ENCODE results near the gene INTS15. TPM values are rescaled to one million over a fixed set of nuclear protein-coding genes. Genes with fewer than 3 reads are reported as not detected.

Gene INTS15
- total and polyA plus RNA-seq, 7 experiments from 2014 or later: 29.7 to 69.1 (median 51.8) TPM

GRCh38 chr7:6637544-6638229 is 47.9 kb downstream of the INTS15 start:
- Histone ChIP-seq H3K27ac (ENCODE audit: low read depth, low read length) (peak overlapping the region; percentile 76), H3K4me3 (ENCODE audit: low read length) (peak overlapping the region; percentile 52), H3K36me3 (ENCODE audit: control insufficient read depth in 2 of 3, insufficient read depth in 3 of 3, low read length in 3 of 3) (peaks cover 0 to 35% (median 5%) of the 10 kb centered on the region in 3 experiments), H3K4me1 (ENCODE audit: control insufficient read depth in 2 of 2, insufficient read depth in 2 of 2, low read length in 2 of 2) (peaks cover 10 to 14% of the 10 kb centered on the region in 2 donors), H3K27me3 (ENCODE audit: control insufficient read depth in 2 of 2, insufficient read depth in 2 of 2, low read length in 2 of 2) (no peaks in the 10 kb centered on the region), H3K9me3 (ENCODE audit: control insufficient read depth in 2 of 3, low read length in 3 of 3) (no peaks in the 10 kb centered on the region)
- CTCF ChIA-PET: interaction anchor here (0.6 kb wide), 1 partner anchor 37 kb away, joined by 5 read pairs; no protein-coding TSS in a partner anchor
- POLR2A ChIA-PET: no interaction called here
- ATAC-seq: peak; percentile 73
- intact Hi-C loops (cut with micrococcal nuclease): loop anchor here (1.0 kb wide), 4 partner anchors 47 to 92 kb away; partner anchors contain the start of genes ZNF12 (in 2 of the 2) and INTS15 (in 1 of the 2)
- Mint-ChIP-seq H3K4me3 (peak overlapping the region; percentile 81 to 90 (median 87)), H3K36me3 (peaks cover 0 to 38% (median 18%) of the 10 kb centered on the region in 5 donors), H3K9me3 (peaks cover 0 to 4% (median 0%) of the 10 kb centered on the region in 11 donors), H3K27me3 (no peaks in the 10 kb centered on the region), H3K4me1 (peaks cover 24 to 32% (median 27%) of the 10 kb centered on the region in 7 donors), H3K27ac (peak overlapping the region; percentile 76 to 95 (median 87))
- DNase-seq: peak; percentile 23 to 72 (median 42)

GRCh38 chr7:6639032-6639431 is 49.2 kb downstream of the INTS15 start:
- no peaks in the 10 kb centered on the region for H3K27me3 ChIP-seq (ENCODE audit: control insufficient read depth in 2 of 2, insufficient read depth in 2 of 2, low read length in 2 of 2)
- DNase-seq (no peak), ATAC-seq (no peak)
- peaks cover 0 to 48% (median 12%) of the 10 kb centered on the region in 3 experiments for H3K36me3 ChIP-seq (ENCODE audit: control insufficient read depth in 2 of 3, insufficient read depth in 3 of 3, low read length in 3 of 3)
- H3K4me3 ChIP-seq (ENCODE audit: low read length): no peak overlapping the region
- peaks cover 10 to 14% of the 10 kb centered on the region in 2 donors for H3K4me1 ChIP-seq (ENCODE audit: control insufficient read depth in 2 of 2, insufficient read depth in 2 of 2, low read length in 2 of 2)
- H3K9me3 ChIP-seq (ENCODE audit: control insufficient read depth in 2 of 3, low read length in 3 of 3): no peaks in the 10 kb centered on the region
- Mint-ChIP-seq H3K27ac (peak overlapping the region; percentile 70 to 95 (median 85)), H3K36me3 (peaks cover 0 to 47% (median 18%) of the 10 kb centered on the region in 5 donors), H3K4me1 (peaks cover 24 to 32% (median 27%) of the 10 kb centered on the region in 7 donors), H3K4me3 (peak overlapping the region; percentile 81 to 90 (median 87)), H3K9me3 (peaks cover 0 to 2% (median 0%) of the 10 kb centered on the region in 11 donors), H3K27me3 (no peaks in the 10 kb centered on the region)
- intact Hi-C loops (cut with micrococcal nuclease): no loop called here
- no peak overlapping the region for H3K27ac ChIP-seq (ENCODE audit: low read depth, low read length)
- POLR2A ChIA-PET: interaction anchor here (0.5 kb wide), 1 partner anchor 546 kb away, joined by 3 read pairs; no protein-coding TSS in a partner anchor
- CTCF ChIA-PET: interaction anchor here (0.7 kb wide), 1 partner anchor 192 kb away, joined by 3 read pairs; no protein-coding TSS in a partner anchor

DNA sequence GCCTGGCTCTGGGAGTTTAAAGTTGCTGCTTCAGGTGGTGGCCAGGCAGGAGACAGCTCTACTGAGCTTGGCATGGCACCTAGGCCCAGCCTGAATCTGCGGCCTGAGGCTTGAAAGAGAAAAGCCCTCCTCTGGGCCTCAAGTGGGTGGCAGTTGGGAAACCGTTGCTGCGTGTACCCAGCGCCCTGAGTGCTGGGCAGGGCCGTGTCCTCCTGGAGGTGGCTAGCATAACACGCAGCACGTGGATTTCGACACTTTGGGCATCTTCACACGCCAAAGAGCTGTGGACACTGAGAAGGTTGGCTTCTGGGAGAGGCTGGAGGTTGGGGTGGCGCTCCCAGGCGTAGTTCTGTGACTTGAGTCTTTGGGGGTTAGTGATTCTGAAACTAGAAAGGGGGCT is 49.8 kb downstream of the INTS15 start:
- peaks cover 0 to 54% (median 15%) of the 10 kb centered on the region in 3 experiments for H3K36me3 ChIP-seq (ENCODE audit: control insufficient read depth in 2 of 3, insufficient read depth in 3 of 3, low read length in 3 of 3)

GRCh38 chr7:6640246-6640721 is 50.5 kb downstream of the INTS15 start:
- Mint-ChIP-seq H3K27ac (peak overlapping the region in 8 of 9 donors; percentile 21 to 85 (median 78)), H3K9me3 (no peaks in the 10 kb centered on the region), H3K27me3 (no peaks in the 10 kb centered on the region), H3K36me3 (peaks cover 0 to 55% (median 18%) of the 10 kb centered on the region in 5 donors), H3K4me3 (peak overlapping the region in 5 of 10 donors; percentile 12 to 79 (median 14)), H3K4me1 (peaks cover 24 to 32% (median 27%) of the 10 kb centered on the region in 7 donors)
- Histone ChIP-seq H3K27ac (ENCODE audit: low read depth, low read length) (no peak overlapping the region), H3K27me3 (ENCODE audit: control insufficient read depth in 2 of 2, insufficient read depth in 2 of 2, low read length in 2 of 2) (no peaks in the 10 kb centered on the region), H3K4me3 (ENCODE audit: low read length) (no peak overlapping the region), H3K9me3 (ENCODE audit: control insufficient read depth in 2 of 3, low read length in 3 of 3) (no peaks in the 10 kb centered on the region), H3K36me3 (ENCODE audit: control insufficient read depth in 2 of 3, insufficient read depth in 3 of 3, low read length in 3 of 3) (peaks cover 0 to 61% (median 15%) of the 10 kb centered on the region in 3 experiments), H3K4me1 (ENCODE audit: control insufficient read depth in 2 of 2, insufficient read depth in 2 of 2, low read length in 2 of 2) (peaks cover 10 to 14% of the 10 kb centered on the region in 2 donors)
- peak; percentile 7 for ATAC-seq
- DNase-seq: no peak
- intact Hi-C loops (cut with micrococcal nuclease): no loop called here
- ChIA-PET CTCF (no interaction called here), POLR2A (no interaction called here)

More for the DNA sequence above, 49.8 kb downstream of the INTS15 start:
- no peaks in the 10 kb centered on the region for H3K27me3 Mint-ChIP-seq
- ChIA-PET CTCF (no interaction called here), POLR2A (no interaction called here)
- no peak overlapping the region for H3K4me3 ChIP-seq (ENCODE audit: low read length)
- peaks cover 24 to 32% (median 27%) of the 10 kb centered on the region in 7 donors for H3K4me1 Mint-ChIP-seq
- DNase-seq (no peak), ATAC-seq (no peak)
- peaks cover 0 to 48% (median 18%) of the 10 kb centered on the region in 5 donors for H3K36me3 Mint-ChIP-seq
- no peaks in the 10 kb centered on the region for H3K27me3 ChIP-seq (ENCODE audit: control insufficient read depth in 2 of 2, insufficient read depth in 2 of 2, low read length in 2 of 2)
- no peak overlapping the region for H3K27ac ChIP-seq (ENCODE audit: low read depth, low read length)
- H3K27ac Mint-ChIP-seq: peak overlapping the region; percentile 13 to 92 (median 85)
- H3K4me1 ChIP-seq (ENCODE audit: control insufficient read depth in 2 of 2, insufficient read depth in 2 of 2, low read length in 2 of 2): peaks cover 10 to 14% of the 10 kb centered on the region in 2 donors
- no peaks in the 10 kb centered on the region for H3K9me3 ChIP-seq (ENCODE audit: control insufficient read depth in 2 of 3, low read length in 3 of 3)
- H3K4me3 Mint-ChIP-seq: peak overlapping the region in 7 of 10 donors; percentile 6 to 90 (median 81)
- intact Hi-C loops (cut with micrococcal nuclease): no loop called here
- H3K9me3 Mint-ChIP-seq: no peaks in the 10 kb centered on the region

DNA sequence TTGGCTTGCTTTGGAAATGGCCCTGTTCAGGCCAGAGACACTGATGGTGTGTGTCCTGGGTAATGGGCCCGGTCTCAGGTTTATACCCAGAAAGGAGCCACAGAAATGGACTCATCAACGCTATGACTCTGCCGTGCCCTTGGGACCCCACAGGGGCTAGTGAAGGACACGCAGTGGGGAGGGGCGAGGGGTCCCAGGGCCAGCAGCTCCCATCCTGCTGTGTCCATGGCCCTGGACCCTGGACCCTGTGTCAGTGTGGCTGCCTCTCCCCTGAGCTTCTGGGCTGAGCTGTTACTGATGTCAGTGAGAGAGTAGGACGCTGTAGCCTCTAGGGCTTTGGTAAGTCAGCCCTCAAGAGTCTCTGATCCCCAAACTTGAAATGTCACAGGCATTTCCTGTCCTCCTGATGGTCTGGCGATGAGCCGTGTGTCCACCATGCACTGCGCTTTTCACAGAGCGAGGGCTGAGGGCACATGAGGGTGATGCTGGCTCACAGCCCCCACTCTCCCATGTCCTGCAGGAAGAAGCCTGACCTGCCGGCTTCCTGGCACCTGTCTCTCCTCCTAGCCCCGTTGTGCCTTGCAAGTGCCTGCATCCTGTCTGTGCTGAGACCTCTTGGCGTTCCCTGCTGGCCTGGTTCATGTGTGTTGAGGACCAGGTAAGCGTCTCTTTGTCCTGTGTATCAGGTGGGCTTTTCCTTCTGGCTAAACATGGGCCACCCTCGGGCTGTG is 51.6 kb downstream of the INTS15 start:
- peaks cover 0 to 68% (median 16%) of the 10 kb centered on the region in 3 experiments for H3K36me3 ChIP-seq (ENCODE audit: control insufficient read depth in 2 of 3, insufficient read depth in 3 of 3, low read length in 3 of 3)
- H3K27ac Mint-ChIP-seq: peak overlapping the region in 4 of 9 donors; percentile 2 to 79 (median 54)
- H3K4me1 Mint-ChIP-seq: peaks cover 24 to 32% (median 25%) of the 10 kb centered on the region in 7 donors
- no peak overlapping the region for H3K27ac ChIP-seq (ENCODE audit: low read depth, low read length)
- DNase-seq (no peak), ATAC-seq (no peak)
- peaks cover 10 to 14% of the 10 kb centered on the region in 2 donors for H3K4me1 ChIP-seq (ENCODE audit: control insufficient read depth in 2 of 2, insufficient read depth in 2 of 2, low read length in 2 of 2)
- no peaks in the 10 kb centered on the region for H3K9me3 Mint-ChIP-seq
- no peaks in the 10 kb centered on the region for H3K9me3 ChIP-seq (ENCODE audit: control insufficient read depth in 2 of 3, low read length in 3 of 3)
- H3K4me3 ChIP-seq (ENCODE audit: low read length): no peak overlapping the region
- intact Hi-C loops (cut with micrococcal nuclease): no loop called here
- POLR2A ChIA-PET: no interaction called here
- H3K4me3 Mint-ChIP-seq: peak overlapping the region in 1 of 10 donors; percentile 25
- CTCF ChIA-PET: no interaction called here
- H3K36me3 Mint-ChIP-seq: peaks cover 0 to 63% (median 18%) of the 10 kb centered on the region in 5 donors
- no peaks in the 10 kb centered on the region for H3K27me3 ChIP-seq (ENCODE audit: control insufficient read depth in 2 of 2, insufficient read depth in 2 of 2, low read length in 2 of 2)
- H3K27me3 Mint-ChIP-seq: no peaks in the 10 kb centered on the region

- no peak overlapping the region for H3K4me3 Mint-ChIP-seq
- H3K27ac Mint-ChIP-seq: no peak overlapping the region
- H3K9me3 Mint-ChIP-seq: no peaks in the 10 kb centered on the region
- H3K4me1 Mint-ChIP-seq: peaks cover 22 to 32% (median 25%) of the 10 kb centered on the region in 7 donors
- DNase-seq (no peak), ATAC-seq (no peak)
- Histone ChIP-seq H3K9me3 (ENCODE audit: control insufficient read depth in 2 of 3, low read length in 3 of 3) (no peaks in the 10 kb centered on the region), H3K27me3 (ENCODE audit: control insufficient read depth in 2 of 2, insufficient read depth in 2 of 2, low read length in 2 of 2) (no peaks in the 10 kb centered on the region), H3K4me1 (ENCODE audit: control insufficient read depth in 2 of 2, insufficient read depth in 2 of 2, low read length in 2 of 2) (peaks cover 10 to 14% of the 10 kb centered on the region in 2 donors), H3K27ac (ENCODE audit: low read depth, low read length) (no peak overlapping the region), H3K4me3 (ENCODE audit: low read length) (no peak overlapping the region), H3K36me3 (ENCODE audit: control insufficient read depth in 2 of 3, insufficient read depth in 3 of 3, low read length in 3 of 3) (peaks cover 0 to 77% (median 20%) of the 10 kb centered on the region in 3 experiments)
- H3K27me3 Mint-ChIP-seq: no peaks in the 10 kb centered on the region
- peaks cover 0 to 72% (median 24%) of the 10 kb centered on the region in 5 donors for H3K36me3 Mint-ChIP-seq
- ChIA-PET POLR2A (interaction anchor here (0.7 kb wide), 1 partner anchor 16 kb away, joined by 3 read pairs; no protein-coding TSS in a partner anchor), CTCF (no interaction called here)
- intact Hi-C loops (cut with micrococcal nuclease): no loop called here
Measured at GRCh38 chr7:6642239-6642839, 52.5 kb downstream of the INTS15 start.

All from naive thymus-derived CD4-positive, alpha-beta T cell (primary cell).